COLO668 (cell line): Measurements from ENCODE around the gene MECR.

Experiments
- DNase-seq: peaks from one replicate; lab custom pipeline; 2025; ENCODE audit not compliant: unreplicated experiment; lab: John Stamatoyannopoulos, UW

MECR gene

GRCh38 chr1:29230553-29231378 is at the start of gene MECR:
Gene MECR, minus strand, starts transcription at chr1:29230934. Its CDS starts 28 bp downstream, at chr1:29230906.
- peak; percentile 97 for DNase-seq

DNA sequence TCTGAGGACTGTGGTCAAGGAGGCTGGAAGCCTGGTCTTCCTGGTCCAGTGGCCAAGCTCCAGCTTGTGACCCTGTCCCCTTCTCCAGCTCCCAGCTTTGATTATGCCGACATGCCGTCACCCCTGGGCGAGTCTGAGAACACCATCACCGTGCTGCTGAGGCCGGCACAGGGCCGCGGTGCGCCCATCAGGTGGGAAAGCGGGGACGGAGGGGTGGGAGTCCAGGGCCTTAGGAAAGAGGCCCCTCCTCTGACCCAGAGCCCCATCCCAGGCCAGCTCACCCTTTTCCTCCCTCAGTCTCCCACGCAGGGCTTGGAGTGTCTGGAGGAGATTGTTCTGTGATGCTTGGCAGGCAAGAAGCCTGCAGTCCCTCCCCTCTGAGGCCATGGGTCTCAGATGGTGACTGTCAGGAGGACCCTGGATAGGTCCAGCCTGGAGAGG is 49.2 kb upstream of the MECR start:
- no peak for DNase-seq

GRCh38 chr1:29279406-29279805 is 48.7 kb upstream of the MECR start:
- DNase-seq, result no peak

DNA sequence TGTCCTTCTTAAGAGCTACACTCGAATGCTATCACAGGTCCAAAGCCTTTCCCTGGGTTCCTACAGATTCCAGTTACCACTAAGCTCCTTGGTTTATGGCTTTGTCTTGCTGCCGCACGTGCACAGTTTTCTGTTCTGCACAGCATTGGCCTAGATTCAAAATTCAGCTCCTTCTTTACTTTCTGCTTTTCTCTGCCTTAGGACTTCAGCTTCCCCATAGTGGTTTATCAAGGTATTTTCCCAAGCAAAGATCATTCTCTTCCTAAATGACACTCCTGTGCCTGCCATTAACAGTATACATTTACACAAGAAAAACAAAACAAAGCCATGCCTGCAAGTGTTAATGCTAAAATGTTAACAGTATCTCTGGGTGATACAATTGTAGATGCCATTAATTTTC is 47.4 kb upstream of the MECR start:
- no peak for DNase-seq

DNA sequence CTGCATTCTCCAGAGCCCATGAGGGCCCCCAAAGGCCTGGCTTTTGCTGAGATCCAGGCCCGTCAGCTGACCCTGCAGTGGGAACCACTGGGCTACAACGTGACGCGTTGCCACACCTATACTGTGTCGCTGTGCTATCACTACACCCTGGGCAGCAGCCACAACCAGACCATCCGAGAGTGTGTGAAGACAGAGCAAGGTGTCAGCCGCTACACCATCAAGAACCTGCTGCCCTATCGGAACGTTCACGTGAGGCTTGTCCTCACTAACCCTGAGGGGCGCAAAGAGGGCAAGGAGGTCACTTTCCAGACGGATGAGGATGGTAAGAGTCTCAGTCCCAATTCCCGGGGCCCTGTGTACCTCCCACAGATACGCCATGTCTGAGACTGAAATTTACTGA is 44.7 kb upstream of the MECR start:
- DNase-seq, result no peak

GRCh38 chr1:29272147-29272907 is 41.6 kb upstream of the MECR start:
- no peak for DNase-seq

- no peak for DNase-seq
These were observed 41.0 kb upstream of the MECR start for GRCh38 chr1:29271724-29272123.

GRCh38 chr1:29270929-29271521 is 40.3 kb upstream of the MECR start:
- DNase-seq, result no peak

GRCh38 chr1:29269382-29269781 is 38.6 kb upstream of the MECR start:
- no peak for DNase-seq

DNA sequence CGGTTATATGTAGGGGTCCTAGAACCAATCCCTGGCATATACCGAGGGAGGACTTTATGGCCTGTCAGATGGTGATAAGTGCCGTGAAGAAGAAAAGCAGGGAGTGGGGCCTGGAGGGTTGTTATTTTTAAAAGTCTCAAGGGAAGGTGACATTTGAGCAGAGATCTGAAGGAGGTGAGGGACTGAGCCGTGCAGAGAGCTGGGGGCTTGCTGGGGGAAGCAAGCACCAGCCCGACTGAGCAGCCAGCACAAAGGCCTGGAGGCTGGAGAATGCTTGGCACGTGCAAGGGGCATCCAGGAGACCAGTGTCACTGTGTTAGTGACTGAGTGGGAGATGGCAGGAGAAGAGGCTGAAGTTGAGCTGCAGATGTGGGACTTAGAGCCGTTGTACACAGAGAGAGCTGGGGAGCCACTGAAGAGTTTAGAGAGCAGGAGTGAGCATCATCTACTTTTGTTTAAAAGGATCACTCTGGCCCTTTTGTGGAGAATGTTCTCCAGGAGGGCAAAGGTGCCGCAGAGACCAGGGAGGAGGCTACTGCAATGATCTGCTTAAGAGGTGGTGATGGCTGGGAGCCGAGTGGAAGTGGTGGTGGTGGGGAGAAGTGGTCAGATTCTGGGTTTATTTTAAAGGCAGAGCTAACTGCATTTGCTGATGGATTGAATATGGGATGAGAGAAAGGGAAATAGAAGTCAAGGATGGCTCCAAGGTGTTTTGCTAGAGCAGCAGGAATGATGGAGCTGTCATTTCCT is 36.8 kb upstream of the MECR start:
- DNase-seq, result no peak

DNA sequence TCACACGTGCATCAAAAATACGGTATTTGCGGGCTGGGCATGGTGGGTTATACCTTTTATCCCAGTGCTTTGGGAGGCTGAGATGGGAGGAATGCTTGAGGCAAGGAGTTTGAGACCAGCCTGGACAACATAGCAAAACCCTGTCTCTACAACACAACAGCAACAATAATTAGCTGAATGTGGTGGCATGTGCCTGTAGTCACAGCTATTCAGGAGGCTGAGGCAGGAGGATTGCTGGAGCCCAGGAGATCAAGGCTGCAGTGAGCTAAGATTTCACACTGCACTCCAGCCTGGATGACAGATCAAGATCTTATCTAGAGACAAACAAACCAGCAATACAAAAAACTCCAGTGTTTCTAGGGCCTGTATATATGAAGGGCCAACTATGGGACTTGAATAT is 36.2 kb upstream of the MECR start:
- DNase-seq, result no peak

DNA sequence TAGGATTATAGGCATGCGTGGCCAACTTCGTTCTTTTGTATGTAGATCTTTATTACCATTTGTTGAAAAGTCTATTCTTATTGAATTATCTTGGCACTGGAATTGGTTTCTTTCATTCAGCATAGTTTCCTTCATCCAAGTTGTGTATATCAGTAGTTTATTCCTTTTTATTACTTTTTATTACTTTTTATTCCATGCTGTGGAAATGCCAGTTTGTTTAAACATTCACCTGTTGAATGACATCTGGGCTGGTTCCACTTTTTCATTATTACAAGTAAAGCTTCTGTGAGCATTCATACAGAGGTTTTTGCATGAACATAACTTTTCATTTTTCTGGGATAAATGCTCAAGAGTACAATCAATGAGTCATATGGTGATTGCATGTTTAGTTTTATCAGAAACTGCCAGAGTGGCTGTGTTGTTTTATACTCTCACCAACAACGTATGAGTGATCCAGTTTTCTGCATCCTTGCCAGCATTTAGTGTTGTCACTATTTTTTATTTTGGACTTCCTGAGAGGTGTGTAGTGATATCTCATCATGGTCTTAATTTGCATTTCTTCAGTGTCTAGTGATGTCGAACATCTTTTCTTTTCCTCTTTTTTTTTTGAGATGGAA is 34.1 kb upstream of the MECR start:
- no peak for DNase-seq

DNA sequence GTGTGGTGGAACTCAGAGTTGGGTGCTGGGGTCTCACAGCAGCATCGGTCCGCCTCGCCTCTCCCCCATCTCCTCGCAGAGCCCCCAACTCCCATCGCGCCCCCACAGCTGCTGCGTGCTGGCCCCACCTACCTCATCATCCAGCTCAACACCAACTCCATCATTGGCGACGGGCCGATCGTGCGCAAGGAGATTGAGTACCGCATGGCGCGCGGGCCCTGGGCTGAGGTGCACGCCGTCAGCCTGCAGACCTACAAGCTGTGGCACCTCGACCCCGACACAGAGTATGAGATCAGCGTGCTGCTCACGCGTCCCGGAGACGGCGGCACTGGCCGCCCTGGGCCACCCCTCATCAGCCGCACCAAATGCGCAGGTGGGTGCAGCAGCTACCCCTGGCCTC is 29.8 kb upstream of the MECR start:
- no peak for DNase-seq

GRCh38 chr1:29259802-29260441 is 29.2 kb upstream of the MECR start:
- peak; percentile 49 for DNase-seq

GRCh38 chr1:29258976-29259801 is 28.5 kb upstream of the MECR start:
- DNase-seq, result no peak

DNA sequence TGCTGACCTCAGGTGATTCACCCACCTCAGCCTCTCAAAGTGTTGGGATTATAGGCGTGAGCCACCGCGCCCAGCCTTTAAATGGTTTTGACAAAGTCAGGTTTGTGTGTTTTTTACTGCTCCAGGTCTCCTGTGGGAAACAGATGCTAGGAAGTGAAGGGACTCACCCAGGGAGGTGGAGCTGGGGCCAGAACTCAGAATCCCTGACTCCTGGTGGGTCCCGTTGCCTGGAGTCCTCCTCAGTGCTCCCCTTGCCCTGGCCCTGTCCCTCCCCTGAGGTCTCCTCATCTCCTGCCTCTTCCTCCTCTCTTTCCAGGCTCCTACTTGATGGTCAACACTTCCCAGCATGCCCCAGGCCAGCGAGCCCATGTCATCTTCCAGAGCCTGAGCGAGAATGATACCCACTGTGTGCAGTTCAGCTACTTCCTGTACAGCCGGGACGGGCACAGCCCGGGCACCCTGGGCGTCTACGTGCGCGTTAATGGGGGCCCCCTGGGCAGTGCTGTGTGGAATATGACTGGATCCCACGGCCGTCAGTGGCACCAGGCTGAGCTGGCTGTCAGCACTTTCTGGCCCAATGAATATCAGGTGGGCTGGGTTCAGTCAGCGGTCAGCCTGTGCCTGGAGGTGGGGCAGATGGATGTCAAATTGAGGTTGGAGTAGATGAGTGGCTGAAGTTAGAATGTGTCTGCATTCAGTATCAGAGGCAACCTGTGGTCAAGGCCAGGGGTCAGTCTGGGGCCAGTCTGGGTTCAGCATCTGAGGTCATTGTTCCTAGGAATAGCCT is 27.6 kb upstream of the MECR start:
- DNase-seq, result no peak

GRCh38 chr1:29256979-29257804 is 26.5 kb upstream of the MECR start:
- DNase-seq, result peak; percentile 86

- DNase-seq, result no peak
These were observed 25.7 kb upstream of the MECR start for GRCh38 chr1:29256394-29256793.
